Measurements from ENCODE around the gene DCTPP1. TPM values are rescaled to one million over a fixed set of nuclear protein-coding genes. Genes with fewer than 3 reads are reported as not detected.

The DCTPP1 gene
- total RNA-seq, 4 donors from 2014 or later, result 11.8 to 32.6 (median 17.8) TPM

- TF ChIP-seq, protein P1, sequence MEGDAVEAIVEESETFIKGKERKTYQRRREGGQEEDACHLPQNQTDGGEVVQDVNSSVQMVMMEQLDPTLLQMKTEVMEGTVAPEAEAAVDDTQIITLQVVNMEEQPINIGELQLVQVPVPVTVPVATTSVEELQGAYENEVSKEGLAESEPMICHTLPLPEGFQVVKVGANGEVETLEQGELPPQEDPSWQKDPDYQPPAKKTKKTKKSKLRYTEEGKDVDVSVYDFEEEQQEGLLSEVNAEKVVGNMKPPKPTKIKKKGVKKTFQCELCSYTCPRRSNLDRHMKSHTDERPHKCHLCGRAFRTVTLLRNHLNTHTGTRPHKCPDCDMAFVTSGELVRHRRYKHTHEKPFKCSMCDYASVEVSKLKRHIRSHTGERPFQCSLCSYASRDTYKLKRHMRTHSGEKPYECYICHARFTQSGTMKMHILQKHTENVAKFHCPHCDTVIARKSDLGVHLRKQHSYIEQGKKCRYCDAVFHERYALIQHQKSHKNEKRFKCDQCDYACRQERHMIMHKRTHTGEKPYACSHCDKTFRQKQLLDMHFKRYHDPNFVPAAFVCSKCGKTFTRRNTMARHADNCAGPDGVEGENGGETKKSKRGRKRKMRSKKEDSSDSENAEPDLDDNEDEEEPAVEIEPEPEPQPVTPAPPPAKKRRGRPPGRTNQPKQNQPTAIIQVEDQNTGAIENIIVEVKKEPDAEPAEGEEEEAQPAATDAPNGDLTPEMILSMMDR (IDR thresholded peaks at IDR 0.05 in 4 of 5, conservative IDR thresholded peaks at IDR 0.05 in 1 of 5), result no peak
- no peak for TF ChIP-seq POLR2A (IDR thresholded peaks at IDR 0.05)
- H3K27me3 ChIP-seq, result no peaks in the 10 kb centered on the region
- H3K9me3 ChIP-seq, result no peaks in the 10 kb centered on the region
- peaks cover 0 to 17% of the 10 kb centered on the region in 2 donors for H3K36me3 ChIP-seq
- intact Hi-C loops (cut with DNase I; ENCODE audit: low total_unique reads) (loop anchor here (1.0 kb wide), 2 partner anchors 13 to 16 kb away; partner anchors contain the start of gene ZNF771), in situ Hi-C loops (cut with MboI; ENCODE audit: low sequenced_read_pairs in 4 of 4) (no loop called here)
- peaks cover 12 to 18% of the 10 kb centered on the region in 2 donors for H3K4me1 ChIP-seq
- H3K4me3 ChIP-seq, result peak overlapping the region; percentile 75 to 86 (median 79)
- ATAC-seq, result peak; percentile 32 to 41
- DNase-seq, result no peak
- peak overlapping the region; percentile 77 to 88 (median 86) for H3K27ac ChIP-seq
These were observed 35.2 kb downstream of the DCTPP1 start for GRCh38 chr16:30394592-30395154.

DNA sequence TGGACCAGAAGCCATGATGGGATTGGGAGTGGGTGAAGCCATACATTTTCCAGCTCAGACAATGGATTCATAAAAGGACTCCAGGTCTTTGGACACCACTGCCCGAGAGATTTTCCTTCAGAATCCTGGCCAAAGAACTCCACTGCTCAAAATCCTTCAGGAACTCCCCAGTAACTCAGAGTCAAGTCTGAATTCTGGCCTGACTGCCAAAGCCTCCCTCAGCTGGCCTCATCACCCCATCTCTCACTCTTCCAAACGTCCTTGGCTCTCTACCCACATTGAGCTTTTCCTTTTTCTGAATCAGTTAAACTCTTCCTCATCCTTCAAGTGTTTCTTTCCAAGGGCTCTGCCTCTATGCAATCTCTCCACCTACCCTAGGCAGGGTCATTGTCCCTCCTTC lies 46.3 kb downstream of the DCTPP1 start:
- H3K9me3 ChIP-seq, result no peaks in the 10 kb centered on the region
- TF ChIP-seq, protein P1 (IDR thresholded peaks at IDR 0.05 in 4 of 5, conservative IDR thresholded peaks at IDR 0.05 in 1 of 5), result no peak
- TF ChIP-seq POLR2A (IDR thresholded peaks at IDR 0.05), result no peak
- H3K36me3 ChIP-seq, result no peaks in the 10 kb centered on the region
- ATAC-seq (no peak), DNase-seq (no peak)
- no peaks in the 10 kb centered on the region for H3K27me3 ChIP-seq
- intact Hi-C loops (cut with DNase I; ENCODE audit: low total_unique reads), result no loop called here
- peak overlapping the region in 1 of 4 donors; percentile 18 for H3K27ac ChIP-seq
- H3K4me3 ChIP-seq, result no peak overlapping the region
- peaks cover 6 to 8% of the 10 kb centered on the region in 2 donors for H3K4me1 ChIP-seq
- in situ Hi-C loops (cut with MboI; ENCODE audit: low sequenced_read_pairs in 4 of 4), result no loop called here

DNA sequence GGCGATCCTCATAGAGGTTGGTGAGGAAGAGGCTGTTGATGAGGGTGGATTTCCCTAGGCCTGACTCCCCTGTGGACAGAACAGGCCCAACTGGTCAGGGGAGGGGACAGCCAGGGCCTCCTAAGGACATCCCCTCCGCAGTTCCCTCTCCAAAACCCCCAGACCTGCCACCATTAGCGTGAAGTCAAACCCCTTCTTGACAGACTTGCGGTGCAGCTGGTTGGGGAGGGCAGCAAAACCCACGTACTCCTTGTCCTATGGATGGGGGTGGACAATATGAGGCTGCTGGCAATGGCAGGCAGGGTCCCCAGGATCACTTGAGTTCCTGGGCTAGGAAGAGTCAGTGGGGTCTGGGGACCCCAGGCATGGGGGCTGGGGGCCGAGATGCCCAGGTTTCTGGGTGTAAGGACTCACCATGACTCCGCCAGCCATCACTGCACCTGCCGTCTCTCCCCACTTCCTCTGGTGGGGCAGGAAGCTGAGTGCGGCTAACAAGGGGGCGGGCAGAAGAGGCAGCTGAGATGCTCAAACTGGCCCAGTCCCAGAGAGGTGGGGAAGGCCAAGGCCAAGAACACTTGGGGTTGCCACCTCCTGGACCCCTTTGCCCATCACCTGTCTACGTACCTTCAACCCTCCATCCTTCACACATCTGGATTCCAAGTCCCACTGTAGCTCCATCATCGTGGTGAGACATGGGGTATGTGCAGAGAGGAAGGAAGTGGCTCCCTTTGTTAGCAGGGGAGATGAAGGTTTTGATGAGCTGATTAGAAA lies 47.5 kb downstream of the DCTPP1 start, which contains the start of gene SEPTIN1:
SEPTIN1 (minus strand) TSS at position 451 of the 771 bp plus-strand sequence; CDS start at position 432, 19 bp downstream.
- Histone ChIP-seq H3K9me3 (no peaks in the 10 kb centered on the region), H3K27ac (peak within 1 kb of the TSS in 2 of 4 donors; percentile 38 to 44), H3K4me1 (peaks cover 8 to 16% of the 10 kb centered on the region in 2 donors), H3K4me3 (no peak within 1 kb of the TSS), H3K36me3 (no peaks in the 10 kb centered on the region), H3K27me3 (no peaks in the 10 kb centered on the region)
- no peak for TF ChIP-seq POLR2A (IDR thresholded peaks at IDR 0.05)
- TF ChIP-seq, protein P1 (IDR thresholded peaks at IDR 0.05 in 4 of 5, conservative IDR thresholded peaks at IDR 0.05 in 1 of 5), result no peak
- in situ Hi-C loops (cut with MboI; ENCODE audit: low sequenced_read_pairs in 4 of 4), result no loop called here
- ATAC-seq (no peak), DNase-seq (no peak)
- intact Hi-C loops (cut with DNase I; ENCODE audit: low total_unique reads), result no loop called here

GRCh38 chr16:30381291-30382041 lies 48.4 kb downstream of the DCTPP1 start:
- H3K9me3 ChIP-seq, result no peaks in the 10 kb centered on the region
- in situ Hi-C loops (cut with MboI; ENCODE audit: low sequenced_read_pairs in 4 of 4), result no loop called here
- H3K36me3 ChIP-seq, result no peaks in the 10 kb centered on the region
- peak overlapping the region in 2 of 4 donors; percentile 38 to 44 for H3K27ac ChIP-seq
- intact Hi-C loops (cut with DNase I; ENCODE audit: low total_unique reads), result no loop called here
- TF ChIP-seq, protein P1 (IDR thresholded peaks at IDR 0.05 in 4 of 5, conservative IDR thresholded peaks at IDR 0.05 in 1 of 5), result no peak
- TF ChIP-seq POLR2A (IDR thresholded peaks at IDR 0.05), result no peak
- ATAC-seq (no peak), DNase-seq (no peak)
- H3K4me3 ChIP-seq, result no peak overlapping the region
- H3K27me3 ChIP-seq, result no peaks in the 10 kb centered on the region
- peaks cover 14 to 23% of the 10 kb centered on the region in 2 donors for H3K4me1 ChIP-seq

All from gastrocnemius medialis (tissue), 4 donors.